ENCODE measurements around the gene SNRNP25.

DNA sequence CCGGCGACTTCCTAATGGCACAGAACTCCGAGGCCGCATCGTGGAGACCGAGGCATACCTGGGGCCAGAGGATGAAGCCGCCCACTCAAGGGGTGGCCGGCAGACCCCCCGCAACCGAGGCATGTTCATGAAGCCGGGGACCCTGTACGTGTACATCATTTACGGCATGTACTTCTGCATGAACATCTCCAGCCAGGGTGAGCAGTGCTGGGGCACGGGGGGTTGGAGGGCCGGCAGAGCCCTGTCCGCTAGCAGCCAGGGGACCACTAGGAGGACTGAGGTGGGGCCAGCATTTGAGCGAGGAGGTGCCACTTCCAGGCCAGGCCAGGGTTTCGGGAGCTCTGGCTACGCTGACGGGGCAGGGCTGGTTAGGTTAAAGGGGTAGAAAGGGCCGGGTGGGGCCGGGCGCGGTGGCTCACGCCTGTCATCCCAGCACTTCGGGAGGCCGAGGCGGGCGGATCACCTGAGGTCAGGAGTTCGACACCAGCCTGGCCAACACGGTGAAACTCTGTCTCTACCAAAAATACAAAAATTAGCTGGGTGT lies 29.5 kb downstream of the SNRNP25 start:
- TF ChIP-seq CTCF (tag by site-specific recombination; IDR thresholded peaks at IDR 0.05) = no peak
- TF ChIP-seq, protein P1, sequence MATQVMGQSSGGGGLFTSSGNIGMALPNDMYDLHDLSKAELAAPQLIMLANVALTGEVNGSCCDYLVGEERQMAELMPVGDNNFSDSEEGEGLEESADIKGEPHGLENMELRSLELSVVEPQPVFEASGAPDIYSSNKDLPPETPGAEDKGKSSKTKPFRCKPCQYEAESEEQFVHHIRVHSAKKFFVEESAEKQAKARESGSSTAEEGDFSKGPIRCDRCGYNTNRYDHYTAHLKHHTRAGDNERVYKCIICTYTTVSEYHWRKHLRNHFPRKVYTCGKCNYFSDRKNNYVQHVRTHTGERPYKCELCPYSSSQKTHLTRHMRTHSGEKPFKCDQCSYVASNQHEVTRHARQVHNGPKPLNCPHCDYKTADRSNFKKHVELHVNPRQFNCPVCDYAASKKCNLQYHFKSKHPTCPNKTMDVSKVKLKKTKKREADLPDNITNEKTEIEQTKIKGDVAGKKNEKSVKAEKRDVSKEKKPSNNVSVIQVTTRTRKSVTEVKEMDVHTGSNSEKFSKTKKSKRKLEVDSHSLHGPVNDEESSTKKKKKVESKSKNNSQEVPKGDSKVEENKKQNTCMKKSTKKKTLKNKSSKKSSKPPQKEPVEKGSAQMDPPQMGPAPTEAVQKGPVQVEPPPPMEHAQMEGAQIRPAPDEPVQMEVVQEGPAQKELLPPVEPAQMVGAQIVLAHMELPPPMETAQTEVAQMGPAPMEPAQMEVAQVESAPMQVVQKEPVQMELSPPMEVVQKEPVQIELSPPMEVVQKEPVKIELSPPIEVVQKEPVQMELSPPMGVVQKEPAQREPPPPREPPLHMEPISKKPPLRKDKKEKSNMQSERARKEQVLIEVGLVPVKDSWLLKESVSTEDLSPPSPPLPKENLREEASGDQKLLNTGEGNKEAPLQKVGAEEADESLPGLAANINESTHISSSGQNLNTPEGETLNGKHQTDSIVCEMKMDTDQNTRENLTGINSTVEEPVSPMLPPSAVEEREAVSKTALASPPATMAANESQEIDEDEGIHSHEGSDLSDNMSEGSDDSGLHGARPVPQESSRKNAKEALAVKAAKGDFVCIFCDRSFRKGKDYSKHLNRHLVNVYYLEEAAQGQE (tag by site-specific recombination; IDR thresholded peaks at IDR 0.05) = no peak
- TF ChIP-seq AEBP2 (tag by site-specific recombination; IDR thresholded peaks at IDR 0.05; ENCODE audit: borderline replicate concordance) = no peak
- no peak for TF ChIP-seq ZNF488 (tag by site-specific recombination; IDR thresholded peaks at IDR 0.05)
- TF ChIP-seq, protein P2, sequence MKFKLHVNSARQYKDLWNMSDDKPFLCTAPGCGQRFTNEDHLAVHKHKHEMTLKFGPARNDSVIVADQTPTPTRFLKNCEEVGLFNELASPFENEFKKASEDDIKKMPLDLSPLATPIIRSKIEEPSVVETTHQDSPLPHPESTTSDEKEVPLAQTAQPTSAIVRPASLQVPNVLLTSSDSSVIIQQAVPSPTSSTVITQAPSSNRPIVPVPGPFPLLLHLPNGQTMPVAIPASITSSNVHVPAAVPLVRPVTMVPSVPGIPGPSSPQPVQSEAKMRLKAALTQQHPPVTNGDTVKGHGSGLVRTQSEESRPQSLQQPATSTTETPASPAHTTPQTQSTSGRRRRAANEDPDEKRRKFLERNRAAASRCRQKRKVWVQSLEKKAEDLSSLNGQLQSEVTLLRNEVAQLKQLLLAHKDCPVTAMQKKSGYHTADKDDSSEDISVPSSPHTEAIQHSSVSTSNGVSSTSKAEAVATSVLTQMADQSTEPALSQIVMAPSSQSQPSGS (tag by site-specific recombination; IDR thresholded peaks at IDR 0.05; ENCODE audit: low read depth) = no peak
